Neural progenitor cell (in vitro differentiated cells): ENCODE results near the gene LSM11. TPM values are rescaled to one million over a fixed set of nuclear protein-coding genes. Genes with fewer than 3 reads are reported as not detected.
A peak's percentile ranks its signal among the peaks of the same experiment; 100 is the strongest.
"Not testable (repeated sequence)": the region's sequence is repeated elsewhere in the genome, so short reads cannot be mapped to it uniquely, and the experiment has no call there.

ENCODE experiments used
- DNase-seq: peaks from one replicate; pipeline ENCODE4 v3.0.0-alpha.2; 2016; ENCODE audit warnings: low spot score
- H2AFZ ChIP-seq: fragments of 200-600 bp; sonication (generic); replicated peaks from 2 replicates; pipeline ENCODE4 v1.6.1; 2016; ENCODE audit warnings: antibody characterized with exemption
- H3F3A ChIP-seq: fragments of 200-600 bp; sonication (generic); 2 replicates; pipeline ENCODE4 v1.6.1; 2016; ENCODE audit warnings: antibody characterized with exemption, low read depth
- H3K27ac ChIP-seq: fragments of 200-600 bp; sonication (generic); 2 replicates; pipeline ENCODE4 v1.5.1; 2016; ENCODE audit warnings: mild to moderate bottlenecking
- H3K27me3 ChIP-seq: fragments of 200-600 bp; sonication (generic); 2 replicates; pipeline ENCODE4 v1.6.1; 2016; ENCODE audit warnings: mild to moderate bottlenecking, moderate library complexity
- H3K36me3 ChIP-seq: fragments of 200-600 bp; sonication (generic); 2 replicates; pipeline ENCODE4 v1.5.1; 2016
- H3K4me1 ChIP-seq: fragments of 200-600 bp; sonication (generic); 2 replicates; pipeline ENCODE4 v1.6.1; 2016; ENCODE audit warnings: mixed run types
- H3K4me2 ChIP-seq: fragments of 200-600 bp; sonication (generic); 2 replicates; pipeline ENCODE4 v1.6.1; 2016
- H3K4me3 ChIP-seq: fragments of 200-600 bp; sonication (generic); 2 replicates; pipeline ENCODE4 v1.5.1; 2016
- H3K79me2 ChIP-seq: fragments of 200-600 bp; sonication (generic); 2 replicates; pipeline ENCODE4 v1.6.1; 2016; ENCODE audit warnings: low read depth
- H3K9ac ChIP-seq: fragments of 200-600 bp; sonication (generic); 2 replicates; pipeline ENCODE4 v1.6.1; 2016
- H3K9me3 ChIP-seq: fragments of 200-600 bp; sonication (generic); 2 replicates; pipeline ENCODE4 v1.5.1; 2016; ENCODE audit warnings: low read depth
- H4K20me1 ChIP-seq: fragments of 200-600 bp; sonication (generic); 2 replicates; pipeline ENCODE4 v1.6.1; 2016; ENCODE audit warnings: low read depth
- H3K27ac Mint-ChIP-seq: 3 replicates; pipeline ENCODE4 v1.8.0; 2021; ENCODE audit warnings: mixed read lengths
- H3K27me3 Mint-ChIP-seq: 2 replicates; pipeline ENCODE4 v1.8.0; 2022; ENCODE audit warnings: low read depth, mild to moderate bottlenecking, inconsistent platforms, moderate library complexity, mixed read lengths; ENCODE audit not compliant: insufficient read depth
- H3K36me3 Mint-ChIP-seq: 3 replicates; pipeline ENCODE4 v1.8.0; 2021; ENCODE audit warnings: mixed read lengths
- H3K4me1 Mint-ChIP-seq: 3 replicates; pipeline ENCODE4 v1.8.0; 2021; ENCODE audit warnings: mixed read lengths
- H3K4me3 Mint-ChIP-seq: 3 replicates; pipeline ENCODE4 v1.8.0; 2021; ENCODE audit warnings: mild to moderate bottlenecking, moderate library complexity, mixed read lengths
- H3K9me3 Mint-ChIP-seq: 3 replicates; pipeline ENCODE4 v1.8.0; 2020; ENCODE audit warnings: mixed read lengths
- EZH2 ChIP-seq: fragments of 200-600 bp; sonication (generic); IDR thresholded peaks from 2 replicates; pipeline ENCODE4 v1.6.1; 2017; ENCODE audit warnings: antibody characterized with exemption, mild to moderate bottlenecking, moderate library complexity
- EZH2phosphoT487 ChIP-seq: fragments of 200-600 bp; sonication (generic); IDR thresholded peaks from 2 replicates; pipeline ENCODE4 v1.6.1; 2017; ENCODE audit warnings: antibody characterized with exemption
- total RNA-seq: library from RNA; depleted of rRNA; stranded (reverse); fragments of >200 nt; gene quantifications from 2 replicates; pipeline ENCODE4 v1.2.3, GENCODE V29; 2015; ENCODE audit warnings: low replicate concordance
- TF ChIP-seq, protein P1 (sequence below): fragments of 200-600 bp; sonication (generic); IDR thresholded peaks from 2 replicates; pipeline ENCODE4 v1.5.1; 2017; ENCODE audit warnings: antibody characterized with exemption, mild to moderate bottlenecking

LSM11 gene
- total RNA-seq, 1 donor from 2014 or later = 13.6 TPM

DNA sequence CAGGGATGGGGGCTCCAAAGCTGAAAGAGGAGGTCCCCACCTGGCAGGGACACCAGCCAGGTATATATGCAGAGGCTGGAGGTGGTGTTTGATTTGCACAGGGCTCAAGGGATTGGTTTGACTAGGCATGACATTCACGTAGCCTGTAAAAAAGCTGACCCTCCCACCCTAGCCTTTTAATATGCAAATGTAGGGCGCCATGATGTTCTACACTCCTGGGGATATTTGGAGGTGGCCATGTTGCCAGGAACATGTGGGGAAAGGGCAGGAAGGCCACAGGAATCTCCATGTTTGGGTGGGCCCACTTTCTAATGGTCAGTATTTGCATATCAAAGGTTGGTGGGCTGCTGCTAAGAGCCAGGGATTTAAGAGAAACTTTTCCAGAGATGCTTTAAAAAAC lies 24.3 kb upstream of the LSM11 start:
- Mint-ChIP-seq H3K36me3 (peaks cover 2% of the 10 kb centered on the region), H3K9me3 (peaks cover 6% of the 10 kb centered on the region), H3K4me1 (peaks cover 6% of the 10 kb centered on the region), H3K4me3 (no peak overlapping the region), H3K27ac (peak overlapping the region; percentile 25), H3K27me3 (peaks cover 6% of the 10 kb centered on the region)
- Histone ChIP-seq H3F3A (no peaks in the 10 kb centered on the region), H3K9me3 (no peaks in the 10 kb centered on the region), H3K4me2 (no peak overlapping the region), H3K4me1 (no peaks in the 10 kb centered on the region), H4K20me1 (no peaks in the 10 kb centered on the region), H3K79me2 (no peaks in the 10 kb centered on the region), H3K27ac (no peak overlapping the region), H3K27me3 (no peaks in the 10 kb centered on the region), H2AFZ (no peak overlapping the region), H3K36me3 (no peaks in the 10 kb centered on the region), H3K9ac (no peak overlapping the region), H3K4me3 (no peak overlapping the region)
- TF ChIP-seq, protein P1, sequence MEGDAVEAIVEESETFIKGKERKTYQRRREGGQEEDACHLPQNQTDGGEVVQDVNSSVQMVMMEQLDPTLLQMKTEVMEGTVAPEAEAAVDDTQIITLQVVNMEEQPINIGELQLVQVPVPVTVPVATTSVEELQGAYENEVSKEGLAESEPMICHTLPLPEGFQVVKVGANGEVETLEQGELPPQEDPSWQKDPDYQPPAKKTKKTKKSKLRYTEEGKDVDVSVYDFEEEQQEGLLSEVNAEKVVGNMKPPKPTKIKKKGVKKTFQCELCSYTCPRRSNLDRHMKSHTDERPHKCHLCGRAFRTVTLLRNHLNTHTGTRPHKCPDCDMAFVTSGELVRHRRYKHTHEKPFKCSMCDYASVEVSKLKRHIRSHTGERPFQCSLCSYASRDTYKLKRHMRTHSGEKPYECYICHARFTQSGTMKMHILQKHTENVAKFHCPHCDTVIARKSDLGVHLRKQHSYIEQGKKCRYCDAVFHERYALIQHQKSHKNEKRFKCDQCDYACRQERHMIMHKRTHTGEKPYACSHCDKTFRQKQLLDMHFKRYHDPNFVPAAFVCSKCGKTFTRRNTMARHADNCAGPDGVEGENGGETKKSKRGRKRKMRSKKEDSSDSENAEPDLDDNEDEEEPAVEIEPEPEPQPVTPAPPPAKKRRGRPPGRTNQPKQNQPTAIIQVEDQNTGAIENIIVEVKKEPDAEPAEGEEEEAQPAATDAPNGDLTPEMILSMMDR = no peak
- TF ChIP-seq EZH2 = no peak
- TF ChIP-seq EZH2phosphoT487 = no peak
- no peak for DNase-seq

DNA sequence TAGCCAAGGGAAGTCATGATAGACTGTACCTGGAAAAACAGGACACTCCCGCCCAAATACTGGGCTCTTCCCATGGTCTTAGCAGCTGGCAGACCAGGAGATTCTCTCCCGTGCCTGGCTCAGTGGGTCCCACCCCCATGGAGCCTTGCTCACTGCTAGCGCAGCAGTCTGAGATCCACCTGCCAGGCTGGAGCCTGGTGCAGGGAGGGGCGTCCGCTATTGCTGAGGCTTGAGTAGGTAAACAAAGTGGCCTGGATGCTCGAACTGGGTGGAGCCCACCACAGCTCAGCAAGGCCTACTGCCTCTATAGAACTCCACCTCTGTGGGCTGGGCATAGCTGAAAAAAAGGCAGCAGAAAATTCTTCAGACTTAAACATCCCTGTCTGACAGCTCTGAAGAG lies 22.4 kb upstream of the LSM11 start:
- Histone ChIP-seq H3K36me3 (no peaks in the 10 kb centered on the region), H3K4me1 (no peaks in the 10 kb centered on the region), H3K27ac (no peak overlapping the region), H3K79me2 (no peaks in the 10 kb centered on the region), H3K4me3 (no peak overlapping the region), H2AFZ (no peak overlapping the region), H4K20me1 (no peaks in the 10 kb centered on the region), H3K9ac (no peak overlapping the region), H3F3A (no peaks in the 10 kb centered on the region), H3K9me3 (no peaks in the 10 kb centered on the region), H3K27me3 (no peaks in the 10 kb centered on the region), H3K4me2 (no peak overlapping the region)
- Mint-ChIP-seq H3K27ac (no peak overlapping the region), H3K4me1 (peaks cover 6% of the 10 kb centered on the region), H3K36me3 (peaks cover 2% of the 10 kb centered on the region), H3K27me3 (peaks cover 6% of the 10 kb centered on the region), H3K4me3 (no peak overlapping the region), H3K9me3 (peaks cover 7% of the 10 kb centered on the region)
- DNase-seq = no peak
- TF ChIP-seq, protein P1 = no peak
- no peak for TF ChIP-seq EZH2
- no peak for TF ChIP-seq EZH2phosphoT487

DNA sequence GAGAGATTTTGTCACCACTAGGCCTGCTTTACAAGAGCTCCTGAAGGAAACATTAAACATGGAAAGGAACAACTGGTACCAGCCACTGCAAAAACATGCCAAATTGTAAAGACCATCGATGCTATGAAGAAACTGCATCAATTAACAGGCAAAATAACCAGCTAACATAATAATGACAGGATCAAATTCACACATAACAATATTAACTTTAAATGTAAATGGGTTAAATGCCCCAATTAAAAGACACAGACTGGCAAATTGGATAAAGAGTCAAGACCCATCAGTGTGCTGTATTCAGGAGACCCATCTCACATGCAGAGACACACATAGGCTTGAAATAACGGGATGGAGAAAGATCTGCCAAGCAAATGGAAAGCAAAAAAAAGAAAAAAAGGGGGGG lies 20.6 kb upstream of the LSM11 start:
- not testable (repeated sequence) for H3K9ac ChIP-seq, H3K9me3 Mint-ChIP-seq, H3K27me3 ChIP-seq, H3K9me3 ChIP-seq, H3K4me3 ChIP-seq, H3K4me1 ChIP-seq, H3K27me3 Mint-ChIP-seq, DNase-seq, H3K27ac ChIP-seq, H4K20me1 ChIP-seq, H3K36me3 Mint-ChIP-seq, H3K36me3 ChIP-seq, H3K79me2 ChIP-seq, H3K4me3 Mint-ChIP-seq, H3K4me2 ChIP-seq, H3F3A ChIP-seq, H2AFZ ChIP-seq, H3K27ac Mint-ChIP-seq, H3K4me1 Mint-ChIP-seq

DNA sequence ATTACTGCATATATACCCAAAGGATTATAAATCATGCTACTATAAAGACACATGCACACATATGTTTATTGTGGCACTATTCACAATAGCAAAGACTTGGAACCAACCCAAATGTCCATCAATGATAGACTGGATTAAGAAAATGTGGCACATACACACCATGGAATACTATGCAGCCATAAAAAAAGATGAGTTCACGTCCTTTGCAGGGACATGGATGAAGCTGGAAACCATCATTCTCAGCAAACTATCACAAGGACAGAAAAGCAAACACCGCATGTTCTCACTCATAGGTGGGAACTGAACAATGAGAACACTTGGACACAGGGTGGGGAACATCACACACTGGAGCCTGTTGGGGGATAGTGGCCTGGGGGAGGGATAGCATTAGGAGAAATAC lies 16.9 kb upstream of the LSM11 start:
- H3K4me3 Mint-ChIP-seq, DNase-seq, H3K4me1 ChIP-seq, H4K20me1 ChIP-seq, H3K9me3 Mint-ChIP-seq, H3K27me3 ChIP-seq, H3K27ac ChIP-seq, H3K9me3 ChIP-seq, H3K36me3 Mint-ChIP-seq, H3F3A ChIP-seq, H2AFZ ChIP-seq, H3K27ac Mint-ChIP-seq, H3K27me3 Mint-ChIP-seq, H3K79me2 ChIP-seq, H3K4me2 ChIP-seq, H3K9ac ChIP-seq, H3K4me1 Mint-ChIP-seq, H3K4me3 ChIP-seq, H3K36me3 ChIP-seq: not testable (repeated sequence)

DNA sequence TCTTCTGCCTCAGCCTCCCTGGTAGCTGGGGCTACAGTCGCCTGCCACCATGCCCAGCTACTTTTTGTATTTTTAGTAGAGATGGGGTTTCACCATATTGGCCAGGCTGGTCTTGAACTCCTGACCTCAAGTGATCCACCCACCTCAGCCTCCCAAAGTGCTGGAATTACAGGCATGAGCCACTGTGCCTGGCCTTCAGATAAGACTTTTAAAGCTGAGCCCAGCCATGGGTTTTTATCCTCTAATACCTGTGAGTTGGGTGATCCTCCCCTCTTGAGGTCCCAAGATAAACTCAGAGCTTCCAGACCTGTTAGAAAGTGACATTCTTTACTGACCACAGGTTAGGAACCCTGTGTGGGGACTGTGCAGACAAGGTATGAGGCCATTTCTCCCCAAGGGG lies 15.7 kb upstream of the LSM11 start:
- not testable (repeated sequence) for H3K4me3 ChIP-seq, H3F3A ChIP-seq, H3K79me2 ChIP-seq, H3K27ac Mint-ChIP-seq, H3K27me3 ChIP-seq, H3K4me3 Mint-ChIP-seq, H2AFZ ChIP-seq, H3K4me2 ChIP-seq, H3K4me1 ChIP-seq, H3K9ac ChIP-seq, H3K9me3 ChIP-seq, H3K9me3 Mint-ChIP-seq, H3K4me1 Mint-ChIP-seq, DNase-seq, H3K36me3 Mint-ChIP-seq, H4K20me1 ChIP-seq, H3K27ac ChIP-seq, H3K27me3 Mint-ChIP-seq, H3K36me3 ChIP-seq
